Hepatocyte (in vitro differentiated cells): ENCODE measurements around the gene CAPN13. TPM values are rescaled to one million over a fixed set of nuclear protein-coding genes. Genes with fewer than 3 reads are reported as not detected.

Experiments
- DNase-seq: peaks from one replicate; pipeline ENCODE4 v3.0.0-alpha.2; 2016; ENCODE audit warnings: low spot score
- H2AFZ ChIP-seq: fragments of 200-600 bp; sonication (generic); 2 replicates; pipeline ENCODE4 v1.6.0; 2016; ENCODE audit warnings: antibody characterized with exemption, mild to moderate bottlenecking
- H3K27ac ChIP-seq: fragments of 200-600 bp; sonication (generic); 2 replicates; pipeline ENCODE4 v1.5.1; 2016; ENCODE audit warnings: mild to moderate bottlenecking
- H3K27me3 ChIP-seq: fragments of 200-600 bp; sonication (generic); 2 replicates; pipeline ENCODE4 v1.6.1; 2016
- H3K36me3 ChIP-seq: fragments of 200-600 bp; sonication (generic); replicated peaks from 2 replicates; pipeline ENCODE4 v1.5.1; 2016; ENCODE audit warnings: low read depth; ENCODE audit not compliant: insufficient read depth
- H3K4me1 ChIP-seq: fragments of 200-600 bp; sonication (generic); 2 replicates; pipeline ENCODE4 v1.5.1; 2016; ENCODE audit warnings: mild to moderate bottlenecking, moderate library complexity; ENCODE audit not compliant: insufficient read depth
- H3K4me2 ChIP-seq: fragments of 200-600 bp; sonication (generic); 2 replicates; pipeline ENCODE4 v1.6.0; 2016
- H3K4me3 ChIP-seq: fragments of 200-600 bp; sonication (generic); 2 replicates; pipeline ENCODE4 v1.5.1; 2016; ENCODE audit warnings: mild to moderate bottlenecking
- H3K79me2 ChIP-seq: fragments of 200-600 bp; sonication (generic); 2 replicates; pipeline ENCODE4 v1.6.0; 2017; ENCODE audit warnings: mild to moderate bottlenecking
- H3K9me2 ChIP-seq: fragments of 200-600 bp; sonication (generic); replicated peaks from 2 replicates; pipeline ENCODE4 v1.6.0; 2017; ENCODE audit warnings: mild to moderate bottlenecking; ENCODE audit not compliant: insufficient read depth
- H3K9me3 ChIP-seq: fragments of 200-600 bp; sonication (generic); 2 replicates; pipeline ENCODE4 v1.5.1; 2016; ENCODE audit warnings: low read depth, mild to moderate bottlenecking
- H4K20me1 ChIP-seq: fragments of 200-600 bp; sonication (generic); 2 replicates; pipeline ENCODE4 v1.6.0; 2016; ENCODE audit warnings: mild to moderate bottlenecking; ENCODE audit not compliant: insufficient read depth, poor library complexity, severe bottlenecking
- CTCF ChIP-seq: fragments of 200-600 bp; sonication (generic); IDR thresholded peaks from 2 replicates; pipeline ENCODE4 v1.5.1; 2016; ENCODE audit warnings: antibody characterized with exemption, mild to moderate bottlenecking; ENCODE audit not compliant: poor library complexity
- EZH2 ChIP-seq: fragments of 200-600 bp; sonication (generic); IDR thresholded peaks from 2 replicates; pipeline ENCODE4 v1.6.1; 2016; ENCODE audit warnings: antibody characterized with exemption, mild to moderate bottlenecking, borderline replicate concordance
- EZH2phosphoT487 ChIP-seq: fragments of 200-600 bp; sonication (generic); IDR thresholded peaks from one replicate; pipeline ENCODE4 v1.6.1; 2018; ENCODE audit warnings: antibody characterized with exemption, mild to moderate bottlenecking, low read depth, moderate library complexity; ENCODE audit not compliant: unreplicated experiment, severe bottlenecking
- WGBS: methylation state at CpG from one replicate; pipeline ENCODE4 v1.1.6; 2016; ENCODE audit warnings: low lambda C conversion rate; ENCODE audit errors: missing lambda C conversion rate; 5-methylcytosine and 5-hydroxymethylcytosine counted together
- polyA plus RNA-seq: library from polyadenylated mRNA; unstranded; fragments of >200 nt; fragmentation: Nextera tagmentation; extraction: Ambion mirVana; gene quantifications from 2 replicates; pipeline ENCODE4 v1.2.1, GENCODE V29; 2016
- total RNA-seq: library from RNA; depleted of rRNA; stranded (reverse); fragments of >200 nt; gene quantifications from 2 replicates; pipeline ENCODE4 v1.2.3, GENCODE V29; 2014

The CAPN13 gene
- total and polyA plus RNA-seq, 2 experiments from 2014 or later: 5.9 to 6.0 TPM

- Histone ChIP-seq H3K9me2 (no peaks in the 10 kb centered on the region), H3K27ac (no peak overlapping the region), H3K36me3 (no peaks in the 10 kb centered on the region), H3K27me3 (no peaks in the 10 kb centered on the region), H3K4me2 (no peak overlapping the region), H2AFZ (no peak overlapping the region), H3K9me3 (peaks cover 13% of the 10 kb centered on the region), H3K79me2 (no peaks in the 10 kb centered on the region), H3K4me3 (no peak overlapping the region), H4K20me1 (no peaks in the 10 kb centered on the region), H3K4me1 (no peaks in the 10 kb centered on the region)
- WGBS: 93% methylated on average over 10 of the region's 10 CpGs
- DNase-seq: no peak
- TF ChIP-seq EZH2phosphoT487 (no peak), EZH2 (no peak), CTCF (no peak)
These were observed 101.3 kb downstream of the CAPN13 start for GRCh38 chr2:30705711-30706533.

GRCh38 chr2:30705056-30705455 lies 102.2 kb downstream of the CAPN13 start:
- Histone ChIP-seq H2AFZ (no peak overlapping the region), H3K4me1 (no peaks in the 10 kb centered on the region), H4K20me1 (no peaks in the 10 kb centered on the region), H3K4me3 (no peak overlapping the region), H3K9me2 (no peaks in the 10 kb centered on the region), H3K79me2 (no peaks in the 10 kb centered on the region), H3K27ac (no peak overlapping the region), H3K4me2 (no peak overlapping the region), H3K27me3 (no peaks in the 10 kb centered on the region), H3K9me3 (peaks cover 13% of the 10 kb centered on the region), H3K36me3 (no peaks in the 10 kb centered on the region)
- 77% methylated on average over 5 of the region's 5 CpGs for WGBS
- DNase-seq: no peak
- no peak for TF ChIP-seq EZH2phosphoT487
- no peak for TF ChIP-seq EZH2
- TF ChIP-seq CTCF: no peak

GRCh38 chr2:30704309-30705020 lies 102.8 kb downstream of the CAPN13 start:
- DNase-seq: no peak
- Histone ChIP-seq H3K9me2 (no peaks in the 10 kb centered on the region), H3K4me3 (no peak overlapping the region), H2AFZ (no peak overlapping the region), H3K27ac (no peak overlapping the region), H3K79me2 (no peaks in the 10 kb centered on the region), H3K4me2 (no peak overlapping the region), H3K36me3 (no peaks in the 10 kb centered on the region), H3K9me3 (peaks cover 13% of the 10 kb centered on the region), H3K4me1 (no peaks in the 10 kb centered on the region), H4K20me1 (no peaks in the 10 kb centered on the region), H3K27me3 (no peaks in the 10 kb centered on the region)
- WGBS: 92% methylated on average over 3 of the region's 3 CpGs
- no peak for TF ChIP-seq EZH2phosphoT487
- TF ChIP-seq CTCF: no peak
- TF ChIP-seq EZH2: no peak
